HG02852 (cell line): ENCODE measurements around the gene PLCL2.
A peak's percentile ranks its signal among the peaks of the same experiment; 100 is the strongest.

Experiments
- ATAC-seq: cut with Tn5 transposase; IDR thresholded peaks from one replicate; pipeline ENCODE4 v1.9.1; 2021; ENCODE audit warnings: mild to moderate bottlenecking, moderate library complexity; ENCODE audit not compliant: unreplicated experiment

PLCL2 gene

DNA sequence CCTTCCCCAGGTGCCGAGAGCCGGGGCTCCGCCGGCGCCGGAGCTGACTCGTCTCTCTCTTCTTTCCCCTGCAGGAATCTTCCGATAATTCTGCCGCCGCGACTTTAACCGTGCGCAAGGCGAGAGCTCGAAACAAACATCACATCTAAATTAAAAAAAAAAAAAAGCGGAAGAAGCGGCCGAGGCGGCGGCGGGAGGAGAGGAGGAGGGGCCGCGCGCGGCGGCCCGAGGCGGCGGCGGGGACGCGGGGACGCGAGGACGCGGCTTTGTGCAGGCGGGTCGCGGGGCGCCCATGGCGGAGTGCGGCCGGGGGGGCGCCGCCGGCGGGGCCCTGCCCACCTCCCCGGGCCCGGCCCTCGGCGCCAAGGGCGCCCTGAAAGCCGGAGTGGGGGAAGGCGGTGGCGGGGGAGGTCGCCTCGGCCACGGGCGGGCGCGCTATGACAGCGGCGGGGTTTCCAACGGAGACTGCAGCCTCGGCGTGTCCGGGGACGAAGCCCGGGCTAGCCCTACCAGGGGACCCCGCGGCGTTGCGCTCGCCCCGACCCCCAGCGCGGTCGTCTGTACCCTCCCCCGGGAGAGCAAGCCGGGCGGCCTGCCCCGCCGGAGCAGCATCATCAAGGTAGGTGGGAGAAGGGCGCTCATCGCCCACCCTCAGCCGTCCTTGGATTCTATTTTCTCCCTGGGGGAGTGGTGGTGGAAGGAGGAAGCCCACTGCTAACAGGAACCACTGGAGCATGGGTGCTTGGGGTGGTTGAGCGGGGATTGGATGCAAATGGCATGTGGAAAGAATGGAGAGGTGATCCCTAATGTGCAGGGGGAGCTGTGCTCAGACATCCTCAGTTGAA lies at the start of gene PLCL2:
Gene PLCL2, plus strand, starts transcription at position 208 of the 845 bp plus-strand sequence. Its CDS starts 85 bp downstream, at position 293.
- peak; percentile 37 for ATAC-seq

DNA sequence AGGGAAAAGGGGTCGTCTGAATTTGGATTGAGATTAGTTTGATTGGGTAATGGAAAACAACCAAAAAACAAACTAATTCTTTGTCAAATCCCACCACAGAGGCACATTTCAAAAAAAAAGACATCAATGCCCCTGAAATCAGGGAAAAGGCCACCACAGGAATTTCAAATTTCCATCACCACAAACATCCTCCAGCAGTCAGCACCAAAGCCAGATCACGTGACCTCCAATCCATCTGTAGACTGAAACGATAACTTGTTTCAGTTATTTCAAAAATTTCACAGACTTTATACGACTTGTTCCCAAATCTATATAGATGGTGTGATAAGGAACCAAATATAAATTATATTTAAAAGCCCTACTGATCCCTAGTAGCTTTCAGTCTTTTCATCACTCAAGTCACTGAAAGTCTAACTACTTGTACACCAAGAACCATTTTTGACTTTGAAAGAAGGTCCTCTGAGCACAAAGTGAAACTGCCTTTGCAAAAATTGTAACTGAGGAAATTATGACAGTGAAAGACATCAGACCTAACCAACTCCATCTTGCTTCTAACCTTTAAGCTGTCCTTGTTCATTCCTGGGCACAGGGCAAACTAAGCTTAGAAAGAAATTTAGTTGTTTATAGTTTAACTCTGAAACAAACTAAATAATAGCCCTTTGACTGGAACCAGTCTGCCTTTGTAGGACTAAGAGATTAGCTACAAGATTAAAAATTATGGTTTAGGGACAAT lies 48.1 kb upstream of the PLCL2 start:
- ATAC-seq = no peak

DNA sequence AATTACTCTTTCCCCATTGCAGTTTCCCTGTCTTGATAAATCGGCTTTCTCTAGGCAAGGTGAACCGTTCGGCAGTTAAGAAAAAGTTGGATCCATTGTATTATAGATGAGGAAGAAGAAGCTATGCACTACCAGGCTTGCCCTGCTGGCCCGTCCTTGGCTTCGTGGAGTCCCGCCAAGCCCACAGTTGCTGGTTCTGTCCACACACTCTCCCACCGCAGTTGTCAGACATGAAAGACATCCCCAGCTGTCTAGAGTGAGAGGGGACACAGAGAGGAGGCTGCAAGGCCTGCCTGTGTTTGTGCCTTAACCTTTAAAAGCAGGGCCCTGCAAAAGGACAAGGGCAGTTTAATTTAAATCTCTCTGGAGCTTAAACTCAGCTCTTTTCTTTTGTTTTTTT lies 47.2 kb upstream of the PLCL2 start:
- no peak for ATAC-seq

GRCh38 chr3:16838561-16838960 lies 46.2 kb upstream of the PLCL2 start:
- no peak for ATAC-seq

- ATAC-seq = no peak
These were observed 45.3 kb upstream of the PLCL2 start for GRCh38 chr3:16839271-16840100.

DNA sequence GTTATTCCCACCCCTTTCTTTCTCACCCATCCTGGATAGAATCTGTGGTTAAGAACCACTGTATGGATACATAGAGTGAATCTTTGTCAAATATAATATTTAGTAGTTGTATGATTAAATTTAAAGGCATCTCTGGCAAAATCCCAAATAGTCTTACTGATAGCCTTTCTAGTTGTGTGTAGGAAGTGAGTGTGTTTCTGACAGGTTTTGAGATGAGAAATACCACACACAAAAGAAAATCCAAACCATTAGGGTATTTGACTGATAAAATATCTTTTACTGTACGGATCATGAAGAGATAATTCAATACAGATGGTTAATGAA lies 44.7 kb upstream of the PLCL2 start:
- no peak for ATAC-seq

- ATAC-seq = no peak
These were observed 43.6 kb upstream of the PLCL2 start for GRCh38 chr3:16841041-16841753.

DNA sequence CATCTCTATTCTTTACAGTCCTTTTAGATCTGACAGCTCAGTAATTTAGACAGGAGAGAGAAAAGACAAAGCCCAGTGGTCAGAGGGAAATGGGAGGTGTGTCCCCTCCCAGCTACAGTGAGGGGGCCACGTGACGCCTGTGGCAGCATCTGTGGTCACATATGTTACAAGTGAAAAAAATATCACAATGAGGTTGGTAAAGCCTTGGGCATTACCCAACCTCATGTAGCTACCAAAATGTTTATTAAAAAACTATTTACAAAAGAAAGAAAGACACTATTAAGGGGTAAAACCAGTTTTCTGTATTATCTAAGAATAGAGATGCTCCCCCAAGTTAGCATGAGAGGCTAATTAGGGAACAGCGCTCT lies 42.9 kb upstream of the PLCL2 start:
- peak; percentile 49 for ATAC-seq

DNA sequence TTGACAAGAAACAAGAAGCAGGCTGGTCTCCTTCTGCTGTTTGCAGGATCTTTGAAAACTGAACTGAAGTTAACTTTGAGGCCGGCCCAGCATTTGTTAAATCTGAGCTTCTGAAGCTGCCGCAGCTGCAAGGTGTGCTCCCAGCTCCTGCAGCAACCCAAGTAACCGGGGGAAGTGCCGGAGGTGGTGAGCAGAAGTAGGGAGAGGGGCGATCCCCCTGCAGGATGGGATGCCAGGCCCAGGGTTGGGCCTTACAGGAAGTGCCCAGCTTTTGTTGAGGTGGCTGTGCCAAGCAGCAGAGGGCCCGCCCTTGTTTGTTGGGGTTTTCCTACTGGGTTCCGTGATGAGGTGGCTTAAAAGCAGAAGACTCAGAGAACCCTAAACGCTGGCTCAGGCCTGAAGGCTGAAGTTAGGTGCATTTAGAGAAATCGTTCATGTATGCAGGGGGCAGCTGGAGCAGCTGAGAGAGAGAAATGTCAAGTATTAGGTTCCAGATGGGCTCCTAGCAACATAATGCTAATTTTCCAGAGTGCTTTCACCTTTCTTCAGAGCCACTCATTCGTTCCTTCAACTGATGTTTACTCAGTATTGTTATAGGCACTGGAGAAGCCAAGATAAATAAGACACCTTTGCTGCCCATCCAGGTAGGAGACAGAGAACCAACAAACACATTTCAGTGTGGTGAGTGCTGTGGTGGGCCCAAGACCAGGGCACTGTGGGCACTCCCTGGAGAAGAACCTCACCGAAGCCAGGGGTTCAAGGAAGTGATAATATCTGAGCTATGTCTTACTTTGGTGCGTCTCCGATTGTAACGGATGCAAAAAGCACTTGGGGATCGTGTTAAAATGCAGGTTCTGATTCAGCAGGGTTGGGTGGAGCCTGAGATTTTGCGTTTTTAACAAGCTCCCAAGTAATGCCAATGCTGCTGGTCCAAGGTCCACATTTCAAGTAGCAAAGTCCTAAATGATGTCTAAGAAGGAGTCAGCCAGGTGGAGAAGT lies 42.2 kb upstream of the PLCL2 start:
- ATAC-seq = peak; percentile 72

GRCh38 chr3:16844222-16844621 lies 40.5 kb upstream of the PLCL2 start:
- ATAC-seq = no peak

- no peak for ATAC-seq
These were observed 40.0 kb upstream of the PLCL2 start for GRCh38 chr3:16844791-16845190.

DNA sequence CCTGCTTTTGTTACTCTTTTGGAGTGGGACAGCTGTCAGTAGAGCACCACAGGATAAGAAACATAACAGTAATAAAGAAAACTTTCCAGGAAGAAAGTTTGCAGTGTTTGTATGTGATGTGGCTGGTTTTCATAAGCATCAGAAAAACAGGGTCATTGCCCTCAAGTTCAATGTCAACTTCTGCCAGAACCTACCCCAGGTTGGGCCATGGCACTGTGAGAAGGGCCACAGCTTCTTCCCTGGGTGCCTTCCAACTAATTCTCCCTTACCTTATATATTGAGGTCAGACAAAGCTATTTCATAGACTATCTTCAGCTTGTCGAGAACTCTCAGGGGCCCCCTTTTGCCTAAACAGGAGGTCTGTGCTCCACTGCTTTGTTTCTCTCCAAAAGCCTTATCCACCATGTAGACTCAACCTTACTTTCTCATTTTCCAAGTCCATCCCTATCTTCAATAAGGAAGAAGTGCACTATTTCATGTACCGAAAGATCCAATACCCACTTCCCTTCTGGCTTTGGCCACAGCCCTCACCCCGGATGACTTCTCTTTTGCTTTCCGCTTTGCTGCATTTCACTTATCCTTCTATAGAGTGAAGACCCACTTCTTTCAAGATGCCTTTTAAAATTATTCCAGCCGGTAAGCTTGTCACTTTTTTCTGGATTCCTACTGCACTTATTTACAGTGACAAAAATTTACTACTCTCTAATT lies 38.2 kb upstream of the PLCL2 start:
- ATAC-seq = no peak

GRCh38 chr3:16848007-16848406 lies 36.7 kb upstream of the PLCL2 start:
- peak; percentile 82 for ATAC-seq

- ATAC-seq = peak; percentile 82
These were observed 35.5 kb upstream of the PLCL2 start for GRCh38 chr3:16849229-16849628.

DNA sequence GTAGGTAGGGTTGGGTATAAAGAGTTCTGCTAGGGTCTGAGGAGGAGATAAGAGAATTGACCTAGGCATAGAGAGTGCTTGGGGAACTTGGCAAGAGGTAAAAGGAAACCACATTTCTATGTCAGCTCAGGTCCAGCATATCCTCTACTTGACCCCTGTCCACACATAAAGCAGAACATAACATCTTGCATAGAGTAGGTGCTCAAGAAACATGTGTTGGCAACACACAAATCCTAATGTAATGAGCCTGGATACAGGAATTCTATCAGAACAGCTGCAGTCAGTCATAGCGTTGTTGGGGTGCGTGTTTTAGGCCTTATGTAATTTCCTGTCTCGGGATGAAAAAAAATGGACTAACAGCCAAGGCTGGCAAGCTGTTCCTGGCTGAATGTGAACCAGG lies 35.0 kb upstream of the PLCL2 start:
- ATAC-seq = no peak

GRCh38 chr3:16855497-16855896 lies 29.3 kb upstream of the PLCL2 start:
- ATAC-seq = no peak

DNA sequence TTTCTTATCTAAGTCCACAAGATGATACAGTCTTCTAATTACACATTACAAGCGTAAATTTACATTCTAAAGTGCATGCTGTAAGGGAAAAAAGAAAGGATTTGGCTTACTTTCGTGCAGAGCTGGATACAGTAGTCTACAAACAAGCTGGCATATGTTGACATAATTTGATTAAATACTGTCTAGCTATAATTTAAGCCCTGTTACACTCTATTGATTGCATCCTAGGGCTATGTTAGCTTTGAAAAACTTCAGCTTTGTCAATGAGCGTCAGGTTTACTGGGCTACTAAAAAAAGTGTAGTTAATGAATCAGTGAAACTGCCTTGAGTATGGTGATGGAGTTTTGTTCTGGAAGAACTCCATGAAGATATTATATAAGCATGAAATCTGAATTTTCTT lies 24.5 kb upstream of the PLCL2 start:
- ATAC-seq = no peak

GRCh38 chr3:16861432-16861831 lies 23.3 kb upstream of the PLCL2 start:
- no peak for ATAC-seq
